OCI-LY7 (cell line): ENCODE measurements around the gene TSPAN31.

Source experiments
- CTCF ChIP-seq: fragments of 200-600 bp; sonication (generic); conservative IDR thresholded peaks from 2 replicates; pipeline ENCODE4 v1.5.1; 2014; ENCODE audit warnings: mild to moderate bottlenecking, antibody characterized with exemption, low read length, moderate library complexity, mixed read lengths
- EZH2phosphoT487 ChIP-seq: fragments of 200-600 bp; sonication (generic); IDR thresholded peaks from 2 replicates; pipeline ENCODE4 v1.6.1; 2018; ENCODE audit warnings: low read depth, borderline replicate concordance, mild to moderate bottlenecking, mixed run types, antibody characterized with exemption, low read length, moderate library complexity, mixed read lengths

DNA sequence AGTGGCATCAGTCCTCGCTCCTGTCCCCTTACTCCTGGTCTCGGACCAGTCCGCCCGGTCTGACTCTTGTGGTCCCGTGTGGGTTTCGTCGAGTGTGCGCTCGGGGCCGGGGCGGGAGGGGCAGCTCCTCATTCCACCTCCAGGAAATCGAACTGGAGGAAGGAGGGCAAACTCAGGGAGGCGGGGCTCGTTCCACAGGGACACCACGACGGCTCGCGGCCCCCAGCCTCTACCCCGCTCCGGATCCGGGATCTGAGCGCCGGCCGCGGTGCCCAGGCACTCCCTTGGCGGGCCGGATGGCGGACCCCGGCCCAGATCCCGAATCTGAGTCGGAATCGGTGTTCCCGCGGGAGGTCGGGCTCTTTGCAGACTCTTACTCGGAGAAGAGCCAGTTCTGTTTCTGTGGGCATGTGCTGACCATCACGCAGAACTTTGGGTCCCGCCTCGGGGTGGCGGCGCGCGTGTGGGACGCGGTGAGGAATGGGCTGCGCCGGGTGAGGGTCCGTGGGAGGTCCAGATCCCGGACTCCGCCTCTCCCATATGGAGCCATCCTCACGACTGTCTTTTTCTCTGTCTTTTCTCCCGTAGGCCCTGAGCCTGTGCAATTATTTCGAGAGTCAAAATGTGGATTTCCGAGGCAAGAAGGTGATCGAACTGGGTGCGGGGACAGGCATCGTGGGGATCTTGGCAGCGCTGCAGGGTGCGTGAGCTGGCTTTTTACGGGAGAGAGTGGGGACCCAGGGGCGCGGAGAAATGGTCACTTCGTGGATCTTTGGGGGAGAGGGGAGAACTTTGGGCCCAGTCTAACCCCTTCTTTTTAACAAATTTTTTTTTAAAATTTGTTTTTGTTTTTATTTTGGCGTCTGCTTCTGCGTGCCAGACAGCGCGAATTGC, 27.8 kb downstream of the TSPAN31 start, which contains the start of gene EEF1AKMT3:
- TF ChIP-seq CTCF (no peak), EZH2phosphoT487 (no peak)
